Measurements from ENCODE around the gene ZNF511. TPM values are rescaled to one million over a fixed set of nuclear protein-coding genes. Genes with fewer than 3 reads are reported as not detected.

Gene ZNF511
- total and polyA plus RNA-seq, 2 donors (not counting 1 experiment from before 2014, with no cell fraction given), result 30.7 to 45.1 TPM

DNA sequence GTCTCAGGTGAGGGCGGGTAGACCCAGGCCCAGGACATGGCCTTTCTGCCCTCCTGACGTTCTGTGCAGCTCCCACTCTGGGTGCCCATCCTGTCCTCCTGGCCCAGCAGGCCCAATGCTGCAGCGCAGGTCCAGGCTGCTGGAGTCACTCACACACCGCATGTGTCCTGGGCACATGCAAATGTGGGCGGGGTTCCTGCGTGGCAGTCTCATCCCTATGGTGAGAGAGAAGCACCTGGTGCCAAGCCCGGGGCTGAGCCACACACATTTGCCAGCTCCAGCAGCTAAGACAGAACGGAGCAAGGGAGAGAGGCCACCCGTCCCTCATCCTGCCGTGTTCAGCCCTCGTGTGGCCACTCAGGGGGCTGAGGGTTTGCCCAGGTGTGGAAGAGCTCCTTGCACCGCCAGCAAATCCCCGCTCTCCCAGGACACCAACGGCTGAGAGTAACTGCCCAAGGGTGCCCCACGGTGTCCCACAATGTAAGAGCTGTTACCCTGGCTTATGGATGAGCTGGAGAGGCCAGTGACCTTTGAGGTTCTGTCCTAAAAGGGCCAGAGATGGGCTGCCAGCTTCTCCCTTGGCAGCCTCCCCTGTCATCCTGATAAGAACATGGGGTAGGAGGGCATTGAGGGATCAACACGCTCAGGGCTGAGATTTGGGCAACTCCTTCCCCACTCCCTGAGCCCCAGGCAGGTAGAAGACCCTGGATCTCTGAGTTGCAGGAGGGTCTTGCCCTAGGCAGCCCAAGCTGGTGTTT is 44.7 kb downstream of the ZNF511 start:
- no peak overlapping the region for H2AFZ ChIP-seq (ENCODE audit: insufficient read depth, low read depth, low read length, poor library complexity, severe bottlenecking)
- H3K4me1 Mint-ChIP-seq, result peaks cover 11% of the 10 kb centered on the region
- ChIA-PET POLR2A (interaction anchor here (0.6 kb wide), 1 partner anchor 51 kb away, joined by 7 read pairs; no protein-coding TSS in a partner anchor), CTCF (interaction anchor here (1.4 kb wide), 1 partner anchor 24 kb away, joined by 3 read pairs; no protein-coding TSS in a partner anchor)
- H3K27ac ChIP-seq (ENCODE audit: low read length in 2 of 2), result no peak overlapping the region
- no peak for TF ChIP-seq EZH2 (IDR thresholded peaks at IDR 0.05; ENCODE audit: borderline replicate concordance, insufficient read depth, low read depth, low read length, poor library complexity, severe bottlenecking)
- TF ChIP-seq, protein P1, sequence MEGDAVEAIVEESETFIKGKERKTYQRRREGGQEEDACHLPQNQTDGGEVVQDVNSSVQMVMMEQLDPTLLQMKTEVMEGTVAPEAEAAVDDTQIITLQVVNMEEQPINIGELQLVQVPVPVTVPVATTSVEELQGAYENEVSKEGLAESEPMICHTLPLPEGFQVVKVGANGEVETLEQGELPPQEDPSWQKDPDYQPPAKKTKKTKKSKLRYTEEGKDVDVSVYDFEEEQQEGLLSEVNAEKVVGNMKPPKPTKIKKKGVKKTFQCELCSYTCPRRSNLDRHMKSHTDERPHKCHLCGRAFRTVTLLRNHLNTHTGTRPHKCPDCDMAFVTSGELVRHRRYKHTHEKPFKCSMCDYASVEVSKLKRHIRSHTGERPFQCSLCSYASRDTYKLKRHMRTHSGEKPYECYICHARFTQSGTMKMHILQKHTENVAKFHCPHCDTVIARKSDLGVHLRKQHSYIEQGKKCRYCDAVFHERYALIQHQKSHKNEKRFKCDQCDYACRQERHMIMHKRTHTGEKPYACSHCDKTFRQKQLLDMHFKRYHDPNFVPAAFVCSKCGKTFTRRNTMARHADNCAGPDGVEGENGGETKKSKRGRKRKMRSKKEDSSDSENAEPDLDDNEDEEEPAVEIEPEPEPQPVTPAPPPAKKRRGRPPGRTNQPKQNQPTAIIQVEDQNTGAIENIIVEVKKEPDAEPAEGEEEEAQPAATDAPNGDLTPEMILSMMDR (IDR thresholded peaks at IDR 0.05), result no peak
- no peak for ATAC-seq (ENCODE audit: low read depth)
- no peak overlapping the region for H3K4me2 ChIP-seq (replicated peaks; ENCODE audit: low read depth, low read length, poor library complexity, severe bottlenecking)
- peaks cover 24% of the 10 kb centered on the region for H3K79me2 ChIP-seq (ENCODE audit: control insufficient read depth, insufficient read depth, low read length)
- H3K36me3 ChIP-seq (replicated peaks in 1 of 2; ENCODE audit: control extremely low read depth in 1 of 2, control insufficient read depth in 1 of 2, extremely low read depth in 1 of 2, insufficient read depth in 2 of 2, low read length in 1 of 2), result peaks cover 0 to 3% of the 10 kb centered on the region in 2 experiments
- intact Hi-C loops (cut with micrococcal nuclease), result no loop called here
- peaks cover 8 to 18% of the 10 kb centered on the region in 2 donors for H3K4me1 ChIP-seq (ENCODE audit: control insufficient read depth in 2 of 2, insufficient read depth in 2 of 2, low read length in 2 of 2)
- H3K9me3 ChIP-seq (ENCODE audit: control extremely low read depth in 1 of 3, control insufficient read depth in 2 of 3, insufficient read depth in 1 of 3, low read length in 2 of 3), result peaks cover 0 to 16% (median 0%) of the 10 kb centered on the region in 3 donors
- no peak for DNase-seq
- no peak overlapping the region for H3K4me3 ChIP-seq (ENCODE audit: control extremely low read depth in 1 of 5, extremely low read depth in 1 of 5, insufficient read depth in 1 of 5, low read depth in 2 of 5, low read length in 4 of 5)
- no peaks in the 10 kb centered on the region for H3K9me3 Mint-ChIP-seq (ENCODE audit: insufficient read depth)
- peaks cover 0 to 5% (median 0%) of the 10 kb centered on the region in 4 experiments for H3K27me3 ChIP-seq (replicated peaks in 1 of 4; ENCODE audit: control extremely low read depth in 1 of 4, control insufficient read depth in 3 of 4, insufficient read depth in 4 of 4, low read length in 3 of 4)
- no peak overlapping the region for H3K4me3 Mint-ChIP-seq
- H4K20me1 ChIP-seq (ENCODE audit: control insufficient read depth, insufficient read depth, low read length, poor library complexity, severe bottlenecking), result peaks cover 21% of the 10 kb centered on the region
- H3K27me3 Mint-ChIP-seq, result peaks cover 5% of the 10 kb centered on the region
- no peak overlapping the region for H3K27ac Mint-ChIP-seq
- WGBS (ENCODE audit: insufficient coverage), result 81% methylated on average over 15 of the region's 16 CpGs
- H3K9ac ChIP-seq (ENCODE audit: low read length), result no peak overlapping the region

- WGBS (ENCODE audit: insufficient coverage), result 80% methylated on average over 15 of the region's 16 CpGs
Observed at GRCh38 chr10:133353988-133354605, 45.4 kb downstream of the ZNF511 start.

More at GRCh38 chr10:133353988-133354605, 45.4 kb downstream of the ZNF511 start:
- peaks cover 3% of the 10 kb centered on the region for H3K27me3 Mint-ChIP-seq
- H3K9ac ChIP-seq (ENCODE audit: low read length), result no peak overlapping the region
- ChIA-PET POLR2A (no interaction called here), CTCF (no interaction called here)
- DNase-seq (no peak), ATAC-seq (ENCODE audit: low read depth) (no peak)
- H3K4me2 ChIP-seq (replicated peaks; ENCODE audit: low read depth, low read length, poor library complexity, severe bottlenecking), result no peak overlapping the region
- peaks cover 10% of the 10 kb centered on the region for H3K4me1 Mint-ChIP-seq
- H4K20me1 ChIP-seq (ENCODE audit: control insufficient read depth, insufficient read depth, low read length, poor library complexity, severe bottlenecking), result peaks cover 21% of the 10 kb centered on the region
- intact Hi-C loops (cut with micrococcal nuclease), result no loop called here
- no peak for TF ChIP-seq EZH2 (IDR thresholded peaks at IDR 0.05; ENCODE audit: borderline replicate concordance, insufficient read depth, low read depth, low read length, poor library complexity, severe bottlenecking)
- TF ChIP-seq, protein P1 (IDR thresholded peaks at IDR 0.05), result no peak
- no peak overlapping the region for H3K27ac Mint-ChIP-seq
- no peak overlapping the region for H3K4me3 ChIP-seq (ENCODE audit: control extremely low read depth in 1 of 5, extremely low read depth in 1 of 5, insufficient read depth in 1 of 5, low read depth in 2 of 5, low read length in 4 of 5)
- H3K27ac ChIP-seq (ENCODE audit: low read length in 2 of 2), result no peak overlapping the region
- peaks cover 24% of the 10 kb centered on the region for H3K79me2 ChIP-seq (ENCODE audit: control insufficient read depth, insufficient read depth, low read length)
- peaks cover 0 to 19% (median 0%) of the 10 kb centered on the region in 3 donors for H3K9me3 ChIP-seq (ENCODE audit: control extremely low read depth in 1 of 3, control insufficient read depth in 2 of 3, insufficient read depth in 1 of 3, low read length in 2 of 3)
- H3K4me1 ChIP-seq (ENCODE audit: control insufficient read depth in 2 of 2, insufficient read depth in 2 of 2, low read length in 2 of 2), result peaks cover 8 to 18% of the 10 kb centered on the region in 2 donors
- no peaks in the 10 kb centered on the region for H3K9me3 Mint-ChIP-seq (ENCODE audit: insufficient read depth)
- H3K27me3 ChIP-seq (replicated peaks in 1 of 4; ENCODE audit: control extremely low read depth in 1 of 4, control insufficient read depth in 3 of 4, insufficient read depth in 4 of 4, low read length in 3 of 4), result peaks cover 0 to 5% (median 0%) of the 10 kb centered on the region in 4 experiments
- peaks cover 0 to 3% of the 10 kb centered on the region in 2 experiments for H3K36me3 ChIP-seq (replicated peaks in 1 of 2; ENCODE audit: control extremely low read depth in 1 of 2, control insufficient read depth in 1 of 2, extremely low read depth in 1 of 2, insufficient read depth in 2 of 2, low read length in 1 of 2)
- H2AFZ ChIP-seq (ENCODE audit: insufficient read depth, low read depth, low read length, poor library complexity, severe bottlenecking), result no peak overlapping the region
- no peak overlapping the region for H3K4me3 Mint-ChIP-seq
